MCF 10A (cell line): ENCODE results near the gene DUSP14. TPM values are rescaled to one million over a fixed set of nuclear protein-coding genes. Genes with fewer than 3 reads are reported as not detected.
"Not testable (repeated sequence)": the region's sequence is repeated elsewhere in the genome, so short reads cannot be mapped to it uniquely, and the experiment has no call there.

ENCODE experiments used
- BruUV-seq: library from RNA; stranded (reverse); fragments of 400-500 nt; replicated peaks from 2 replicates; lab custom pipeline; 2021; lab: Mats Ljungman, UMichigan
- CTCF ChIA-PET: fragments of 300-600 bp; sonication (Branson Sonifier 250); formaldehyde crosslinking; extraction: SDS; loops from one replicate; lab custom pipeline; 2021; ENCODE audit warnings: antibody characterized with exemption, inconsistent platforms; lab: Yijun Ruan, JAX
- POLR2A ChIA-PET: fragments of 300-600, 350-650 bp; sonication (Branson Sonifier 250); formaldehyde crosslinking; extraction: SDS; loops from one replicate; lab custom pipeline; 2020; ENCODE audit warnings: antibody characterized with exemption, inconsistent platforms; lab: Yijun Ruan, JAX
- DNase-seq: peaks from one replicate; pipeline ENCODE4 v3.0.0-alpha.2; 2018; ENCODE audit not compliant: unreplicated experiment
- H3K27ac Mint-ChIP-seq: one replicate; pipeline ENCODE4 v1.8.0; 2022; ENCODE audit warnings: mild to moderate bottlenecking, low read depth, mixed read lengths; ENCODE audit not compliant: unreplicated experiment
- H3K27me3 Mint-ChIP-seq: one replicate; pipeline ENCODE4 v1.8.0; 2022; ENCODE audit warnings: mixed read lengths; ENCODE audit not compliant: insufficient read depth, unreplicated experiment
- H3K36me3 Mint-ChIP-seq: one replicate; pipeline ENCODE4 v1.8.0; 2022; ENCODE audit warnings: mild to moderate bottlenecking, moderate library complexity, mixed read lengths; ENCODE audit not compliant: insufficient read depth, unreplicated experiment
- H3K4me1 Mint-ChIP-seq: one replicate; pipeline ENCODE4 v1.8.0; 2022; ENCODE audit warnings: mixed read lengths; ENCODE audit not compliant: insufficient read depth, unreplicated experiment
- H3K4me3 Mint-ChIP-seq: one replicate; pipeline ENCODE4 v1.8.0; 2022; ENCODE audit warnings: mild to moderate bottlenecking, moderate library complexity, mixed read lengths; ENCODE audit not compliant: unreplicated experiment
- H3K9me3 Mint-ChIP-seq: one replicate; pipeline ENCODE4 v1.8.0; 2022; ENCODE audit warnings: mixed read lengths; ENCODE audit not compliant: unreplicated experiment
- CTCF ChIP-seq: fragments of 200-600 bp; IDR thresholded peaks from one replicate; pipeline ENCODE4 v1.8.0; 2022; ENCODE audit warnings: antibody characterized with exemption, mild to moderate bottlenecking; ENCODE audit not compliant: unreplicated experiment
- intact Hi-C: fragments of 100-400 bp; cut with micrococcal nuclease; formaldehyde crosslinking; loops from 2 replicates; pipeline ENCODE4 v1.14.1; 2022
- total RNA-seq: library from RNA; stranded (reverse); gene quantifications from 2 replicates; pipeline ENCODE4 v1.2.3, GENCODE V29; 2022

DUSP14 gene
- total RNA-seq, 1 experiment from 2014 or later = 39.4 TPM

- intact Hi-C loops = loop anchor here (5.0 kb wide), 1 partner anchor 45 kb away; no protein-coding TSS in a partner anchor
- CTCF ChIA-PET = interaction anchor here (0.6 to 1.6 kb wide), 7 partner anchors 9 to 908 kb away, joined by 3 to 5 read pairs (median 4); partner anchors contain the start of gene SYNRG
- no TSS peak for BruUV-seq
- no peaks in the 10 kb centered on the region for H3K27me3 Mint-ChIP-seq
- no peak for TF ChIP-seq CTCF
- peaks cover 53% of the 10 kb centered on the region for H3K36me3 Mint-ChIP-seq
- H3K4me3 Mint-ChIP-seq = no peak overlapping the region
- peak overlapping the region; percentile 33 for H3K27ac Mint-ChIP-seq
- peak; percentile 29 for DNase-seq
- H3K4me1 Mint-ChIP-seq = peaks cover 22% of the 10 kb centered on the region
- no peaks in the 10 kb centered on the region for H3K9me3 Mint-ChIP-seq
- POLR2A ChIA-PET = interaction anchor here (0.9 to 3.8 kb wide), 8 partner anchors 11 to 44 kb away, joined by 3 to 27 read pairs (median 8); partner anchors contain the start of gene DUSP14
Observed at GRCh38 chr17:37447641-37448040, 42.0 kb upstream of the DUSP14 start.

- Mint-ChIP-seq H3K4me1 (peaks cover 28% of the 10 kb centered on the region), H3K4me3 (no peak overlapping the region), H3K27ac (peak overlapping the region; percentile 39), H3K27me3 (no peaks in the 10 kb centered on the region), H3K36me3 (peaks cover 32% of the 10 kb centered on the region), H3K9me3 (no peaks in the 10 kb centered on the region)
- intact Hi-C loops = no loop called here
- ChIA-PET CTCF (interaction anchor here (1.8 kb wide), 1 partner anchor 12 kb away, joined by 6 read pairs; no protein-coding TSS in a partner anchor), POLR2A (interaction anchor here (0.6 to 4.0 kb wide), 23 partner anchors 8 to 375 kb away, joined by 3 to 47 read pairs (median 8); partner anchors contain the start of genes ACACA, DUSP14 and TADA2A)
- BruUV-seq = no TSS peak
- no peak for TF ChIP-seq CTCF
- DNase-seq = peak; percentile 70
Observed at GRCh38 chr17:37450112-37450511, 39.6 kb upstream of the DUSP14 start.

DNA sequence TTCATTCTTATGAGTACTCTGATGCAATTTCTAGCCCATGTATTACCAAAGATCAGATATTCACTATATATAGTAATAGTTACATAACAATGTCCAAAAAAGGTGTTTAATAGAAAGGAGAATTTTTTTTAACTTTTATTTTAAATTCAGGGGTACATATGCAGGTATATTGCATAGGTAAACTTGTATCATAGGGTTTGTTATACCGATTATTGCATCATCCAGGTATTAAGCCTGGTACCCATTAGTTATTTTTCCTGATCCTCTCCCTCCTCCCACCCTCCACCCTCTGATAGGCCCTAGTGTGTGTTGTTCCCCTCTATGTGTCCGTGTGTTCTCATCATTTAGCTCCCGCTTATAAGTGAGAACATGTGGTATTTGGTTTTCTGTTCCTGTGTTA, 31.9 kb upstream of the DUSP14 start:
- CTCF ChIA-PET = interaction anchor here (1.0 kb wide), 1 partner anchor 60 kb away, joined by 4 read pairs; no protein-coding TSS in a partner anchor
- H3K4me3 Mint-ChIP-seq, H3K27me3 Mint-ChIP-seq, intact Hi-C loops, H3K27ac Mint-ChIP-seq, BruUV-seq, H3K9me3 Mint-ChIP-seq, H3K4me1 Mint-ChIP-seq, DNase-seq: not testable (repeated sequence)
- POLR2A ChIA-PET = interaction anchor here (0.9 to 2.5 kb wide), 6 partner anchors 8 to 32 kb away, joined by 3 to 10 read pairs (median 5); partner anchors contain the start of gene DUSP14
- peaks cover 32% of the 10 kb centered on the region for H3K36me3 Mint-ChIP-seq

DNA sequence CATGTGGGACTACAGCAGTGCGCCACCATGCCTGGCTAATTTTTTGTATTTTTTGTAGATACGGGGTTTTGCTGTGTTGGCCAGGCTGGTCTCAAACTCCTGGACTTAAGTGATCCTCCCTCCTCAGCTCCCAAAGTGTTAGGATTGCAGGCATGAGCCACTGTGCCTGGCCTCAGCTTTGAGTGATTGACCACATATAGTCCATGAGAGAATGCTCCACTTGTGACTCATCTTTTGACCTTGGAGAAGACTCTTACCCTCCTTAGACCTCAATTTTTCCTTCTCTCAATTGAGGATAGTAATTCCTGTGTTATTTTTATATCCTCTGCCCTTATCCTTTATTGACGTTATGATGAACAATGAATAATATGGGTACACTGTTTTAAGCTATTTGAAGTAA, 30.9 kb upstream of the DUSP14 start:
- CTCF ChIA-PET = no interaction called here
- Mint-ChIP-seq H3K4me1 (peaks cover 5% of the 10 kb centered on the region), H3K4me3 (no peak overlapping the region), H3K27me3 (no peaks in the 10 kb centered on the region), H3K27ac (no peak overlapping the region), H3K36me3 (peaks cover 36% of the 10 kb centered on the region), H3K9me3 (no peaks in the 10 kb centered on the region)
- no TSS peak for BruUV-seq
- POLR2A ChIA-PET = interaction anchor here (0.7 to 2.5 kb wide), 5 partner anchors 9 to 29 kb away, joined by 3 to 10 read pairs (median 5); no protein-coding TSS in a partner anchor
- TF ChIP-seq CTCF = no peak
- no peak for DNase-seq
- intact Hi-C loops = no loop called here
